Keratinocyte (primary cell): Measurements from ENCODE around the gene PTPN14. TPM values are rescaled to one million over a fixed set of nuclear protein-coding genes. Genes with fewer than 3 reads are reported as not detected.

Experiments
- DNase-seq: peaks from one replicate; pipeline ENCODE4 v3.0.0-alpha.2; 2011; ENCODE audit warnings: low read depth, missing footprints, low spot score
- FAIRE-seq: peaks from 2 replicates; lab custom pipeline; 2011; peaks lifted over from hg19 to GRCh38; lab: Jason Lieb, UNC
- H2AFZ ChIP-seq: 2 replicates; pipeline ENCODE4 v1.6.0; 2012; ENCODE audit warnings: low read length, control low read depth, inconsistent platforms; ENCODE audit not compliant: control insufficient read depth
- H3K27ac ChIP-seq: 2 replicates; pipeline ENCODE4 v1.5.1; 2011; ENCODE audit warnings: low read length; ENCODE audit not compliant: control insufficient read depth, insufficient read depth
- H3K27me3 ChIP-seq: 3 replicates; pipeline ENCODE4 v1.6.0; 2011; ENCODE audit warnings: low read length; ENCODE audit not compliant: control insufficient read depth, insufficient read depth; ENCODE audit errors: extremely low read depth
- H3K36me3 ChIP-seq, 2 experiments: 2 replicates in 1 of 2; 3 replicates in 1 of 2; pipeline ENCODE4 v1.5.1; 2011; ENCODE audit warnings: low read length in 2 of 2, mild to moderate bottlenecking in 1 of 2; ENCODE audit not compliant: control insufficient read depth in 2 of 2, insufficient read depth in 2 of 2; ENCODE audit errors: extremely low read depth in 1 of 2
- H3K4me1 ChIP-seq: 3 replicates; pipeline ENCODE4 v1.5.1; 2011; ENCODE audit warnings: low read length; ENCODE audit not compliant: control insufficient read depth, insufficient read depth; ENCODE audit errors: extremely low read depth
- H3K4me2 ChIP-seq: 3 replicates; pipeline ENCODE4 v1.6.0; 2011; ENCODE audit warnings: low read depth, low read length; ENCODE audit not compliant: control insufficient read depth, insufficient read depth; ENCODE audit errors: extremely low read depth
- H3K4me3 ChIP-seq, 3 experiments: fragments of 200-600 bp in 1 of 3; sonication (generic) in 1 of 3; 2 replicates in 2 of 3; 3 replicates in 1 of 3; pipeline ENCODE4 v1.5.1; 2011 to 2016; ENCODE audit warnings: low read length in 3 of 3, mild to moderate bottlenecking in 3 of 3, control low read depth in 2 of 3, inconsistent platforms in 1 of 3, low read depth in 1 of 3, mixed read lengths in 1 of 3, mixed run types in 1 of 3, moderate library complexity in 1 of 3; ENCODE audit not compliant: control insufficient read depth in 2 of 3, insufficient read depth in 2 of 3; ENCODE audit errors: extremely low read depth in 1 of 3
- H3K79me2 ChIP-seq: 2 replicates; pipeline ENCODE4 v1.6.0; 2012; ENCODE audit warnings: low read length; ENCODE audit not compliant: control insufficient read depth, insufficient read depth
- H3K9ac ChIP-seq: 3 replicates; pipeline ENCODE4 v1.6.0; 2011; ENCODE audit warnings: low read length; ENCODE audit not compliant: control insufficient read depth, insufficient read depth; ENCODE audit errors: extremely low read depth
- H3K9me1 ChIP-seq: 3 replicates; pipeline ENCODE4 v1.6.0; 2011; ENCODE audit warnings: low read length; ENCODE audit not compliant: control insufficient read depth, insufficient read depth; ENCODE audit errors: extremely low read depth
- H3K9me3 ChIP-seq: 2 replicates; pipeline ENCODE4 v1.5.1; 2012; ENCODE audit warnings: low read depth, low read length; ENCODE audit not compliant: control insufficient read depth
- H4K20me1 ChIP-seq: 3 replicates; pipeline ENCODE4 v1.6.0; 2011; ENCODE audit warnings: low read length; ENCODE audit not compliant: control insufficient read depth, insufficient read depth; ENCODE audit errors: extremely low read depth
- EZH2 ChIP-seq: IDR thresholded peaks from one replicate; pipeline ENCODE4 v1.6.1; 2012; ENCODE audit warnings: inconsistent platforms, mild to moderate bottlenecking, low read length, moderate library complexity
- dilution Hi-C: fragments of 300-500 bp; cut with MboI; formaldehyde crosslinking; loops from one replicate; pipeline ENCODE4 v1.7.0; 2020; ENCODE audit warnings: low sequenced_read_pairs; ENCODE audit not compliant: extremely low pct_ligation_motif_present
- polyA plus RNA-seq, 5 experiments: library from polyadenylated mRNA; depleted of rRNA in 3 of 5; stranded (reverse) in 3 of 5; stranded (forward) in 1 of 5; unstranded in 1 of 5; fragments of >200 nt; gene quantifications; 1 replicate in 1 of 5; 2 replicates in 3 of 5; 3 replicates in 1 of 5; pipeline versions ENCODE4 v1.2.1 to v1.2.3, GENCODE V29; 2011 to 2012; ENCODE audit warnings: missing spikeins in 2 of 5, low read depth in 1 of 5, low replicate concordance in 1 of 5
- TF ChIP-seq, protein P1 (sequence below), 3 experiments: IDR thresholded peaks in 1 of 3; conservative IDR thresholded peaks in 1 of 3; optimal IDR thresholded peaks in 1 of 3; 2 replicates in 2 of 3; 3 replicates in 1 of 3; pipeline versions ENCODE3 to v1.5.1; 2011; ENCODE audit warnings: low read length in 3 of 3, mild to moderate bottlenecking in 3 of 3, moderate library complexity in 2 of 3, control low read depth in 1 of 3, inconsistent platforms in 1 of 3; ENCODE audit not compliant: insufficient read depth in 2 of 3; ENCODE audit errors: extremely low read depth in 1 of 3

The PTPN14 gene
- polyA plus RNA-seq, 1 donor (not counting 4 experiments of a cell fraction or from before 2014, with no cell fraction given): 29.9 TPM

DNA sequence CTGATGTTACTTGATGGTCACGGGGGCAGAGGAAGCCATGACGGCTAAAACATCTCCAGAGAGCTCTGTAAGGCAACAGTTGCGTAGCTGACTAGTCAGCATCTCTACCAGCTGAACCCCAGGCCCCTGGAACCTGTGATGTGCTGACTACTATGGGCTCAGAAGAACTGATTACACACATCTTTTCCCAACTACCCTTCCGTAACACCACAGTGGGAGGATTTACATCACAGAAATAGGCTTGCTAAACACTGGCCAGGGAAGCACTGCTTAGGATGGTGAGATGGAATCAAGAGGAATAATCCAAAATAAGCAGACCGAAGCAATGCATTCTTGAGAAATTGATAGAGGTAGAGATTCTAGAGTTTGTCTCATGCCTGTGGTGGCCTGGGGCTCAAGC lies 148.0 kb downstream of the PTPN14 start:
- dilution Hi-C loops: no loop called here
- peaks cover 32% of the 10 kb centered on the region for H3K4me1 ChIP-seq

DNA sequence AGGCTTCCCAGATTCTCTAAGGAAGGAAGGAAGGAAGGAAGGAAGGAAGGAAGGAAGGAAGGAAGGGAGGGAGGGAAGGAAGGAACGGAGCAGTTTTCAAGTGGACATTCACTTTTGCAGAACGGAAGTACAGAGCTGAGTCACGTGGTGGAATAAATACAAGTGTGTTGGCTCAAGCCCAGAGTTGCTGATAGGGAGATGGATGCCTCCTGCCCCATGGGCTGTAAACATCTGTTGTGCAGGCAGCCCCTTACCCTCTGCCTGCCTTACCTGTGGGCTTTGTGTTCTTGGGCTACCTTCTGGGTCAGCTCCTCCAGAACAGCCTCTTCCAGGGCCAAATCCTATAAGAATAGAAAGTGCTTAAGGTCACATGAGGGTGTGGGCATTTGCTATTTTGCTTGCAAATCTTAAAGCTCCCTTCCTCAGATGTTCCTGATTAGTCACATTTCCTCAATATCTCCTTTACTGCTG lies 148.8 kb downstream of the PTPN14 start:
- Histone ChIP-seq H2AFZ (no peak overlapping the region), H3K9me1 (no peaks in the 10 kb centered on the region), H3K4me2 (no peak overlapping the region), H3K36me3 (peaks cover 16 to 23% of the 10 kb centered on the region in 2 experiments), H3K4me3 (no peak overlapping the region), H3K27me3 (no peaks in the 10 kb centered on the region), H4K20me1 (no peaks in the 10 kb centered on the region), H3K9ac (no peak overlapping the region), H3K27ac (no peak overlapping the region), H3K79me2 (peaks cover 13% of the 10 kb centered on the region), H3K4me1 (peaks cover 32% of the 10 kb centered on the region), H3K9me3 (no peaks in the 10 kb centered on the region)
- dilution Hi-C loops: no loop called here
- FAIRE-seq (peak; percentile 9), DNase-seq (no peak)
- TF ChIP-seq EZH2: no peak
- TF ChIP-seq, protein P1, sequence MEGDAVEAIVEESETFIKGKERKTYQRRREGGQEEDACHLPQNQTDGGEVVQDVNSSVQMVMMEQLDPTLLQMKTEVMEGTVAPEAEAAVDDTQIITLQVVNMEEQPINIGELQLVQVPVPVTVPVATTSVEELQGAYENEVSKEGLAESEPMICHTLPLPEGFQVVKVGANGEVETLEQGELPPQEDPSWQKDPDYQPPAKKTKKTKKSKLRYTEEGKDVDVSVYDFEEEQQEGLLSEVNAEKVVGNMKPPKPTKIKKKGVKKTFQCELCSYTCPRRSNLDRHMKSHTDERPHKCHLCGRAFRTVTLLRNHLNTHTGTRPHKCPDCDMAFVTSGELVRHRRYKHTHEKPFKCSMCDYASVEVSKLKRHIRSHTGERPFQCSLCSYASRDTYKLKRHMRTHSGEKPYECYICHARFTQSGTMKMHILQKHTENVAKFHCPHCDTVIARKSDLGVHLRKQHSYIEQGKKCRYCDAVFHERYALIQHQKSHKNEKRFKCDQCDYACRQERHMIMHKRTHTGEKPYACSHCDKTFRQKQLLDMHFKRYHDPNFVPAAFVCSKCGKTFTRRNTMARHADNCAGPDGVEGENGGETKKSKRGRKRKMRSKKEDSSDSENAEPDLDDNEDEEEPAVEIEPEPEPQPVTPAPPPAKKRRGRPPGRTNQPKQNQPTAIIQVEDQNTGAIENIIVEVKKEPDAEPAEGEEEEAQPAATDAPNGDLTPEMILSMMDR (optimal IDR thresholded peaks at IDR 0.05 in 1 of 3, IDR thresholded peaks at IDR 0.05 in 1 of 3, conservative IDR thresholded peaks at IDR 0.05 in 1 of 3; ENCODE audit: extremely low read depth in 1 of 3, insufficient read depth in 2 of 3, low read length in 3 of 3): no peak

More for the DNA sequence above, 148.0 kb downstream of the PTPN14 start:
- no peak overlapping the region for H3K9ac ChIP-seq
- TF ChIP-seq, protein P1 (optimal IDR thresholded peaks at IDR 0.05 in 1 of 3, IDR thresholded peaks at IDR 0.05 in 1 of 3, conservative IDR thresholded peaks at IDR 0.05 in 1 of 3; ENCODE audit: extremely low read depth in 1 of 3, insufficient read depth in 2 of 3, low read length in 3 of 3): no peak
- TF ChIP-seq EZH2: no peak
- H2AFZ ChIP-seq: no peak overlapping the region
- FAIRE-seq (no peak), DNase-seq (no peak)
- H3K36me3 ChIP-seq: peaks cover 19 to 20% of the 10 kb centered on the region in 2 experiments
- H3K27ac ChIP-seq: peak overlapping the region; percentile 80
- no peaks in the 10 kb centered on the region for H4K20me1 ChIP-seq
- H3K79me2 ChIP-seq: peaks cover 18% of the 10 kb centered on the region
- H3K4me2 ChIP-seq: no peak overlapping the region
- H3K9me3 ChIP-seq: no peaks in the 10 kb centered on the region
- H3K27me3 ChIP-seq: no peaks in the 10 kb centered on the region
- no peaks in the 10 kb centered on the region for H3K9me1 ChIP-seq
- H3K4me3 ChIP-seq: no peak overlapping the region
